Hypothalamus (tissue), 51 donors: ENCODE data around the gene CLRN1.
"Not testable (repeated sequence)": the region's sequence is repeated elsewhere in the genome, so short reads cannot be mapped to it uniquely, and the experiment has no call there.

ENCODE experiments used
- DNase-seq, 51 donors: peaks; one replicate each; lab custom pipeline; 2025; lab: John Stamatoyannopoulos, UW

Gene CLRN1, protein sequence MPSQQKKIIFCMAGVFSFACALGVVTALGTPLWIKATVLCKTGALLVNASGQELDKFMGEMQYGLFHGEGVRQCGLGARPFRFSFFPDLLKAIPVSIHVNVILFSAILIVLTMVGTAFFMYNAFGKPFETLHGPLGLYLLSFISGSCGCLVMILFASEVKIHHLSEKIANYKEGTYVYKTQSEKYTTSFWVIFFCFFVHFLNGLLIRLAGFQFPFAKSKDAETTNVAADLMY

GRCh38 chr3:150972366-150973071 lies at the start of gene CLRN1:
CLRN1 (minus strand) TSS chr3:150972727; CDS start chr3:150972708, 19 bp downstream.
- DNase-seq, result no peak

GRCh38 chr3:151016478-151016795 lies 43.9 kb upstream of the CLRN1 start:
- no peak for DNase-seq

GRCh38 chr3:151015767-151016477 lies 43.4 kb upstream of the CLRN1 start:
- DNase-seq, result no peak

GRCh38 chr3:151015181-151015580 lies 42.7 kb upstream of the CLRN1 start:
- DNase-seq, result no peak

GRCh38 chr3:151014501-151015018 lies 42.0 kb upstream of the CLRN1 start:
- DNase-seq, result no peak

DNA sequence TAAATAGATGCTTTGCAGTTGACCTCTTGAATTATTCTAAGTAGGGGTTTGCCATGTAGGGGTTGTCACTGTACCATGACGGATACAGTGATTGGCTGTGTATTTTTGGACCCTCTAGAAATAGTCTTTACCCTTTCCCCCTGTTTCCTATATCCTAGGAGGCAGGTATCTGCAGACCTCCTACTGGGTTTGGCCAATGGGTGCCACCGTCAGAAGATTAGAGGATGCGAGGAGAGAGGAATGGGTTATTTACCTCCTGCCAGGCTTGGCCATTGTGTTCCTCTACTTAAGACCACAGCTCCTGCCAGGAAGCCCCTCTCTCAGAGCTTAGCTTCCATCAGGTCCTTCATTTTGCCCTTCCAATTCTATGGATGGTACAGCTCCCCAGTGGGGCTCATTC lies 40.2 kb upstream of the CLRN1 start:
- no peak for DNase-seq

DNA sequence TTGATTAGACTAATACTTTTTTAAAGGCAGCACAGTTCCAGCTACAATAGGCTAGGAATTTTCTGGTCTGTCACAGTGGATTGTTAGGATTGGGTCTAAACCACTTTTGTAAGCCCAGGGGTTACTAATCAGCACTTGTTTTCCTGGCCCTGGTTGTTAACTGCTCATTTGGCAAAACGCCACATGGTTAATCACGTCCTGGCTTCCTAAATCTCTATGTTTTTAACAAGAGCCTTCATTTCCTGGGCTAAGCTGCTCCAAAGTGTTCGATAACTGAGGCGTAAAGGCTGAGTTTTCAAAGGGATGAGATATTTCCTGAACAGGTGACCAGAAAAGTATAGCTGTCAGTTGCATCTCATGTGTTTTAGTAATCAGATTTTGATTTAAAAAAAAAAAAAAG lies 38.9 kb upstream of the CLRN1 start:
- no peak for DNase-seq

DNA sequence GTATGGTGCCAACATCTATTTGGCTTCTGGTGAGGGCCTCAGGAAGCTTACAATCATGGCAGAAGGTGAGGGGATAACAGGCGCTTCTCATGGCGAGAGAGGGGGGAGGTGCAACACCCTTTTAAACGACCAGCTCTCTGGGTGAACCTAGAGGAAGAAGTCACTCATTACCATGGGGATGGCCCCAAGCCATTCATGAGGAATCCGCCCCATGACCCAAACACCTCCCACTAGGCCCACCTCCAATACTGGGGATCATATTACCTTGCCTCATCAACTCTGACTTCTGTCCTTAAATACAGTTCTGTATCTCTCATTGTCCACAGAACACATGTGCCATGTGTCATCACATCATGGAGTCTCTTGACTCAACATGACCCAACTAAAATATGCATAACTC lies 37.5 kb upstream of the CLRN1 start:
- DNase-seq, result no peak

- DNase-seq, result no peak
These were observed 36.9 kb upstream of the CLRN1 start for GRCh38 chr3:151009430-151009829.

DNA sequence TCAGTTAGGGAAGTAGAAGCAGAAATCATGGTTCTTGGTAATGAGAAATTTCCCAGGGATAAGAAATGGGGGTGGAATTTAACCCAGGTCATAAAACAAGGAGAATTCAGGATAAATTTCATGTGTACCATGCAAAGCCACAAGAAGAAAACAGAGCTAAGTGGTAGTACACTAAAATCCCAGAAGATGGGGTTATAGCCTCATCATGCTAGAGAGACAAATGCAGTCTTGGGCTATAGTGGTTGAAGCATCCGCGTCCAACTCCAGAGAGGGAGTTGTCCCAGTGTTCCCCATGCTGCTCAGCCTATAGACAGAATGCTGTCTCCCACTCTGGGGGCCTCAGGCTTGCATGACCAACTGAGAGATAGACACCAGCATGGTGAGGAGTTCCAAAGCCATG lies 36.2 kb upstream of the CLRN1 start:
- no peak for DNase-seq

- no peak for DNase-seq
These were observed 31.2 kb upstream of the CLRN1 start for GRCh38 chr3:151003768-151004134.

- DNase-seq, result no peak
These were observed 30.7 kb upstream of the CLRN1 start for GRCh38 chr3:151003029-151003767.

DNA sequence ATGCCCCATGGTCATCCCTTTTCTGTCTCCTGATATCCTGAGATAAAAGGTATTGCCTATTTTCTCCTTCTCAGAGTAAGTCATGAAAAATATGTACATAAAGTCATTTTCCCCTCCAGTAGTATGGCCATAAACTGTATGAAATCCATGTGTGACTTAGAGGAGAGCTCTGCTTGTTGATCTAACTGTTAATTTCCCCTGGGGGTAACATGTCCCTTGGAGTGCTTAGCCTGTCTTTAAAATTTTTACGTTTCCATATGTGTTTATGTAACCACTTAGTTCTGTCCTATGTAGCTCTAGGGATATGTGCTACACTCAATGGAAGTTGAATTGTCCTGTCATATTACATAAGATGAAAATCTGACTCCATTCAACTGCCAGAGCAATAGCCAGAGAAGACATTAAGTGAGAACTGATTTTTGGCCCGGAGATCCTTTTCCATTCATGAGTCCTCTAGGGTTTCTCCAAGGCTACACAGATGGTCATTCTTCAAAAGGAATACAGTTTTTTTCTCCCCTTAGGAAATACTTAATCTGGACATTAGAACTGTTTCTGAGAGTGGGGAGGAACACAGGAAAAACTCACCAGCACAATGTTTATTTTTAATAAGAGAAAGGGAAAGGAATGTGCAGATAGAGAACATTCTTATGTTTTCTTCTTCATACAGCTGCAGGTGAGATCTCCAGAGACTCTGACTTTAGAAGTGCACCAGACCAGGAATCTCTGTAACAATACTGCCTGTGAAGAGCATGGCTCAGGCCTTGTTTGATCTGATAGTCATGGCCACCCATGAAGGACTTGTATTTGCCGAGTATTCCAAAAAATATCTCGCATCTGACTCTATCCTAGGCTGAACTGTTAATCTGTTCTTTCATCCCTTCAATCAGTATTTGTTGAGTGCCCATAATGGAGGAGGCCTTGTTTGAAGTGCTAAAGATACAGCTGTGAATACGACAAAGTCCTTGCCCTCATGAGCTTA lies 29.8 kb upstream of the CLRN1 start:
- no peak for DNase-seq

DNA sequence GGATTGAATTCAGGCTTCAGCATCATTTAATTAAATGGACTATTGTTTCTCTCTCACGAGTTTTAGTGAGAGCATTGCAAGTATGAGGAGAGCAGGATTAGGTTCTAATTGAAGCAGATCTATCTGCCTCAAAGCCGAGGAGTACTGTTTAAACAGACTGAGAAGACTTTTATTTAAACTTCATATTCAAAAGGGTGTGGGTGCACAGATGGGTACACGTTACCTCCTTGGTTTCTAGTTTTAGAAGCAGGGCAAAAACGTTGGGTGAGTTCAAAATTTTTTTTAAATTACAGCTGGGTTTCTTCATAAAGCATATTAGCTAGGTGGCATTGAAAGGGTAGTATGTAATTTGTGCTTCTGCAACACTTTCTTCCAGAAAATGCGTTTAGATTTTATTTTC lies 26.5 kb upstream of the CLRN1 start:
- no peak for DNase-seq

- DNase-seq, result no peak
These were observed 24.2 kb upstream of the CLRN1 start for GRCh38 chr3:150996731-150997130.

- no peak for DNase-seq
These were observed 23.0 kb upstream of the CLRN1 start for GRCh38 chr3:150995510-150995909.

- no peak for DNase-seq
These were observed 16.7 kb upstream of the CLRN1 start for GRCh38 chr3:150989208-150989607.

GRCh38 chr3:150988395-150988794 lies 15.9 kb upstream of the CLRN1 start:
- not testable (repeated sequence) for DNase-seq

DNA sequence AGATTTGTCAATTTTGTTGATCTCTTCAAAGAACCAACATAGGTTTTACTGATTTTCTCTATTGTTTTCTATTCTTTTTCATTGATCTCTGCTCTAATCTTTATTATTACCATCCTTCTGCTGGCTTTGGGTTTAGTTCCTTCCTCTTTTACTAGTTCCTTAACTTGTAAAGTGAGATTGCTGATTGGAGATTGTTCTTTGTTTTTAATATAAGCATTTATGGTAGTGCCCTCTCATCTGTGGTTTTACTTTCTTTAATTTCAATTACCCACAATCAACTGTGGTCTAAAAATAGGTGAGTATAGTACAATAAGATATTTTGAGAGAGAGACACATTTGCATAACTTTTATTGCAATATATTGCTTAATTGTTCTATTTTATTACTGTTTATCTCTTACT lies 13.2 kb upstream of the CLRN1 start:
- no peak for DNase-seq

DNA sequence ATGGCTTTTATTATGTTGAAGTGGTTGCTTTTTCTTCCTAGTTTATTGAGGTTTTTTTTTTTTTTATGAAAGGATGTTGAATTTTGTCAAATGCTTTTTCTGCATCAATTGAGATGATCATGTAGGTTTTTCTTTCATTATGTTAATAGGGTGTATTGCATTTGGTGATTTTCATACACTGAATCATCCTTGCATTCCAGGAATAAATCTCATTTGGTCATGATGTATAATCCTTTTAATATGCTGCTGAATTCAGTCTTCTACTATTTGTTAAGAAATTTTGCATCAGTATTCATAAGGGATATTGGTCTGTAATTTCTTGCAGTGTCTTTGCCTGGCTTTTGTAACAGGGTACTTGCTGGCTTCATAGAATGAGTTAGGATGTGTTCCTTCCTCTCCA lies 11.5 kb upstream of the CLRN1 start:
- DNase-seq, result no peak
